HL-60 (cell line): ENCODE results near the gene CBX1.
A peak's percentile ranks its signal among the peaks of the same experiment; 100 is the strongest.

Experiments used
- DNase-seq, 2 experiments: peaks; one replicate each; pipeline ENCODE4 v3.0.0-alpha.2; 2010 to 2020; ENCODE audit warnings: low read depth in 1 of 2, low spot score in 1 of 2
- H3K27ac ChIP-seq: fragments of 250-450 bp; sonication (Bioruptor Pico); replicated peaks from 2 replicates; pipeline ENCODE4 v1.5.1; 2020; ENCODE audit warnings: mild to moderate bottlenecking, moderate library complexity
- H3K27me3 ChIP-seq: fragments of 250-450 bp; sonication (Bioruptor Pico); 2 replicates; pipeline ENCODE4 v1.5.1; 2021; ENCODE audit warnings: mild to moderate bottlenecking, moderate library complexity; ENCODE audit not compliant: insufficient read depth, poor library complexity, severe bottlenecking
- H3K4me3 ChIP-seq: replicated peaks from 2 replicates; pipeline ENCODE4 v1.5.1; 2011; ENCODE audit warnings: mild to moderate bottlenecking, control low read depth, low read length; ENCODE audit not compliant: insufficient read depth
- GABPA ChIP-seq: IDR thresholded peaks from 2 replicates; pipeline ENCODE4 v1.6.1; 2012; ENCODE audit warnings: low read depth
- POLR2AphosphoS5 ChIP-seq: IDR thresholded peaks from 2 replicates; pipeline ENCODE4 v1.6.1; 2012; ENCODE audit warnings: low read depth
- REST ChIP-seq: IDR thresholded peaks from 2 replicates; pipeline ENCODE4 v1.6.1; 2012; ENCODE audit warnings: low read depth; ENCODE audit not compliant: insufficient replicate concordance
- SPI1 ChIP-seq: IDR thresholded peaks from 2 replicates; pipeline ENCODE4 v1.6.1; 2012; ENCODE audit warnings: low read depth, mild to moderate bottlenecking, borderline replicate concordance
- TF ChIP-seq, protein P1 (sequence below): IDR thresholded peaks from one replicate; pipeline ENCODE4 v1.5.1; 2011; ENCODE audit warnings: low read length, control low read depth, inconsistent platforms; ENCODE audit not compliant: insufficient read depth

CBX1 gene

DNA sequence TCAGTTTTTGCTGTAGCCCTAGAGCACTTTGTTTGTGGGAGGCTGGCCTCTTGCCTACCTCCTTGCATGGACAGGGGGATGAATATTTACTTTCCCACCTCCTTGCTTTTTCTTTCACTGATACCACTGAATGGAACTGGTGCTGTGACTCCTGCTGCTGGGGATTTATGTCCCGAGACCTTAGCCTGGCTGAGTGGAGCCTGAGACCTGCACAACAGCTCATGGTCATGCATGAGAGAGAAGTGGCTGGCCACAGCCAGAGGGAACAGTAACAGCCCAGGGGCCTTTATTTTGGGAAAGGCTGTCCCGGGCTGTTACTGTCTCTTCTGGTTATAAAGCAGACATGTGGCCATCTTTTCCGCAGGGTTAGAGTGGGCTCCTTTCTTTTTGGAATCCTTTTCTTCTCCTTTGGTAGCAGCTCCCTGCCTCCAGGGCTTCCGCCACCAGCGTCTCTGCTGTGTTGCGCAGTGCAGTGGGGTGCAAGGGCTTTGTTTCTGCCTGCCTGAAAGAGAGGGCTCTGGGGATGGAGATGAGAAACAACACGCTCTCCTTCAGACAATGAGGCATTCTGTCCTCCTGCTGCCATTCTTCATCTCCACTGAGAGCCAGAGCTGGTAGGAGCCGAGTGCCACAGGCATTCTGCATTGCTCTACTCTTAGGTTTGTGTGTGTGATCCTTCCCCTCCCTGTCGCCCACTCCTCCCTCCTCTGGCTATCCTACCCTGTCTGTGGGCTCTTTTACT, 20.8 kb upstream of the CBX1 start:
- TF ChIP-seq, protein P1, sequence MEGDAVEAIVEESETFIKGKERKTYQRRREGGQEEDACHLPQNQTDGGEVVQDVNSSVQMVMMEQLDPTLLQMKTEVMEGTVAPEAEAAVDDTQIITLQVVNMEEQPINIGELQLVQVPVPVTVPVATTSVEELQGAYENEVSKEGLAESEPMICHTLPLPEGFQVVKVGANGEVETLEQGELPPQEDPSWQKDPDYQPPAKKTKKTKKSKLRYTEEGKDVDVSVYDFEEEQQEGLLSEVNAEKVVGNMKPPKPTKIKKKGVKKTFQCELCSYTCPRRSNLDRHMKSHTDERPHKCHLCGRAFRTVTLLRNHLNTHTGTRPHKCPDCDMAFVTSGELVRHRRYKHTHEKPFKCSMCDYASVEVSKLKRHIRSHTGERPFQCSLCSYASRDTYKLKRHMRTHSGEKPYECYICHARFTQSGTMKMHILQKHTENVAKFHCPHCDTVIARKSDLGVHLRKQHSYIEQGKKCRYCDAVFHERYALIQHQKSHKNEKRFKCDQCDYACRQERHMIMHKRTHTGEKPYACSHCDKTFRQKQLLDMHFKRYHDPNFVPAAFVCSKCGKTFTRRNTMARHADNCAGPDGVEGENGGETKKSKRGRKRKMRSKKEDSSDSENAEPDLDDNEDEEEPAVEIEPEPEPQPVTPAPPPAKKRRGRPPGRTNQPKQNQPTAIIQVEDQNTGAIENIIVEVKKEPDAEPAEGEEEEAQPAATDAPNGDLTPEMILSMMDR, result no peak
- no peak for TF ChIP-seq REST
- no peak for TF ChIP-seq GABPA
- TF ChIP-seq SPI1, result no peak
- no peak for TF ChIP-seq POLR2AphosphoS5
- no peak for DNase-seq
- H3K27ac ChIP-seq, result no peak overlapping the region
- H3K4me3 ChIP-seq, result no peak overlapping the region
- no peaks in the 10 kb centered on the region for H3K27me3 ChIP-seq

DNA sequence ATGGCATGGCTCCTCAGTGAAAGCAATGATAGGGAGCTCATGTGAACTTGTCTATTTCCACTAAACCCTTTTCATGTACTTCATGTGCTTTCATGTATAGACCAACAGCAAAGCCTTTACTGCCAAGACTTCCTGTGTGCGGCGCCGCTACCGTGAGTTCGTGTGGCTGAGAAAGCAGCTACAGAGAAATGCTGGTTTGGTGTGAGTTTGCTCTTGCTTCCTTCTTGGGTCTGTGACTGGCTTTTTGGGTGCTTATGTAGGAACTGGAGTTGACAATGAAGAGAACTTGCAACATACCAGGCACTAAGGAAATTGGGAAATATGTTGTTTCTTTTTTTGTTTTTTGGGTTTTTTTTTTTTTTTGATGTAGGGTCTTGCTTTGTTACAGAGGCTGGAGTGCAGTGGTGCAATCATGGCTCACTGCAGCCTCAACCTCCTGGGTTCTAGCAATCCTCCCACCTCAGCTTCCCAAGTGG, 12.0 kb upstream of the CBX1 start:
- peak overlapping the region; percentile 78 for H3K27ac ChIP-seq
- H3K4me3 ChIP-seq, result no peak overlapping the region
- no peaks in the 10 kb centered on the region for H3K27me3 ChIP-seq
- TF ChIP-seq GABPA (no peak; the same call in 1 of the 2 replicates), REST (peak; percentile 40), SPI1 (peak; percentile 68; the same call in 1 of the 2 replicates), POLR2AphosphoS5 (peak; percentile 70)
- TF ChIP-seq, protein P1, result no peak
- DNase-seq, result peak; percentile 87 to 92

DNA sequence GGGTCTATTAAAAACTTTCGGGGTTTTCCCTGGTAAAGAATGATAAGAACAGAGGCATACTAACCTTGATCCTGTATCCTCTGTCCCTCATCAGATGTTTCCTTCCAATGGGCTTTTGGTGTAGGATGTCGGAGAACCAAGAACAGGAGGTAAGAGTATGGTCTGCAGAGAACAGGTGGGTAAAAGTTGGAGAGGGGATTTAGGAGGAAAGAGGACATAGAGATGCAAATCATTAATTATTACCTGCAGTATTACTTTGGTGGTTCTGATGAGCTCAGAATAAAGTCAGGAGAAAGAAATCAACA, 10.6 kb upstream of the CBX1 start:
- Histone ChIP-seq H3K27ac (peak overlapping the region; percentile 78), H3K27me3 (no peaks in the 10 kb centered on the region), H3K4me3 (no peak overlapping the region)
- TF ChIP-seq GABPA (no peak), POLR2AphosphoS5 (no peak), REST (no peak), SPI1 (no peak)
- TF ChIP-seq, protein P1, result no peak
- DNase-seq, result no peak
